Esophagus muscularis mucosa (tissue), 4 donors: ENCODE measurements around the gene PPP2R5D. TPM values are rescaled to one million over a fixed set of nuclear protein-coding genes. Genes with fewer than 3 reads are reported as not detected.
"Not testable (repeated sequence)": the region's sequence is repeated elsewhere in the genome, so short reads cannot be mapped to it uniquely, and the experiment has no call there.

Experiments
- DNase-seq: peaks from one replicate; pipeline ENCODE4 v3.0.0-alpha.2; 2017; ENCODE audit errors: extremely low spot score
- H3K27ac ChIP-seq, 4 donors: fragments of 200-600 bp; sonication (generic); replicated peaks in 1 of 4; 1 replicate in 3 of 4; 2 replicates in 1 of 4; pipeline ENCODE4 v1.5.1; 2016 to 2019; ENCODE audit warnings: mild to moderate bottlenecking in 1 of 4
- H3K27me3 ChIP-seq, 4 donors: fragments of 200-600 bp; sonication (generic); one replicate each; pipeline versions ENCODE4 v1.5.1 to v1.6.0; 2016 to 2019
- H3K36me3 ChIP-seq, 4 donors: fragments of 200-600 bp; sonication (generic); one replicate each; pipeline ENCODE4 v1.5.1; 2016 to 2019
- H3K4me1 ChIP-seq, 4 donors: fragments of 200-600 bp; sonication (generic); one replicate each; pipeline ENCODE4 v1.5.1; 2016 to 2019
- H3K4me3 ChIP-seq, 4 donors: fragments of 200-600 bp; sonication (generic); 1 replicate in 2 of 4; 2 replicates in 2 of 4; pipeline ENCODE4 v1.5.1; 2016 to 2019; ENCODE audit warnings: mild to moderate bottlenecking in 4 of 4, moderate library complexity in 1 of 4
- H3K9me3 ChIP-seq, 4 donors: fragments of 200-600 bp; sonication (generic); 1 replicate in 3 of 4; 2 replicates in 1 of 4; pipeline ENCODE4 v1.5.1; 2016 to 2019
- EP300 ChIP-seq: sonication (generic); formaldehyde crosslinking; IDR thresholded peaks from one replicate; pipeline ENCODE4 v1.6.1; 2017; ENCODE audit warnings: antibody characterized with exemption
- POLR2A ChIP-seq: fragments of 450-650 bp; IDR thresholded peaks from one replicate; pipeline ENCODE4 v1.6.1; 2017; ENCODE audit warnings: antibody characterized with exemption, moderate library complexity, mild to moderate bottlenecking, low read depth
- POLR2AphosphoS5 ChIP-seq, 2 donors: sonication (generic); formaldehyde crosslinking; IDR thresholded peaks; one replicate each; pipeline ENCODE4 v1.6.1; 2017; ENCODE audit warnings: antibody characterized with exemption in 2 of 2
- whole genome bisulfite sequencing: methylation state at CpG from one replicate; pipeline ENCODE4 v1.1.5; 2018; 5-methylcytosine and 5-hydroxymethylcytosine counted together
- intact Hi-C: fragments of 100-400 bp; cut with DNase I; formaldehyde crosslinking; loops from one replicate; pipeline ENCODE4 v1.15.1; 2023
- total RNA-seq, 4 donors: library from RNA; depleted of rRNA; stranded (reverse); fragments of >200 nt; gene quantifications; one replicate each; pipeline versions ENCODE4 v1.1.0 to v1.2.1, GENCODE V29; 2016
- TF ChIP-seq, protein P1 (sequence below), 3 experiments: fragments of 200-600 bp in 2 of 3; fragments of 450-650 bp in 1 of 3; sonication (generic) in 2 of 3; IDR thresholded peaks; one replicate each; pipeline ENCODE4 v1.5.1; 2017 to 2019; ENCODE audit warnings: antibody characterized with exemption in 3 of 3, mild to moderate bottlenecking in 2 of 3, moderate library complexity in 1 of 3

Gene PPP2R5D
- total RNA-seq, 4 donors from 2014 or later: 35.3 to 48.2 (median 42.4) TPM

- H3K36me3 ChIP-seq: peaks cover 32 to 92% (median 67%) of the 10 kb centered on the region in 4 donors
- no peak for TF ChIP-seq POLR2AphosphoS5 (IDR thresholded peaks at IDR 0.05)
These were observed 46.0 kb upstream of the PPP2R5D start for GRCh38 chr6:42938428-42938796.

DNA sequence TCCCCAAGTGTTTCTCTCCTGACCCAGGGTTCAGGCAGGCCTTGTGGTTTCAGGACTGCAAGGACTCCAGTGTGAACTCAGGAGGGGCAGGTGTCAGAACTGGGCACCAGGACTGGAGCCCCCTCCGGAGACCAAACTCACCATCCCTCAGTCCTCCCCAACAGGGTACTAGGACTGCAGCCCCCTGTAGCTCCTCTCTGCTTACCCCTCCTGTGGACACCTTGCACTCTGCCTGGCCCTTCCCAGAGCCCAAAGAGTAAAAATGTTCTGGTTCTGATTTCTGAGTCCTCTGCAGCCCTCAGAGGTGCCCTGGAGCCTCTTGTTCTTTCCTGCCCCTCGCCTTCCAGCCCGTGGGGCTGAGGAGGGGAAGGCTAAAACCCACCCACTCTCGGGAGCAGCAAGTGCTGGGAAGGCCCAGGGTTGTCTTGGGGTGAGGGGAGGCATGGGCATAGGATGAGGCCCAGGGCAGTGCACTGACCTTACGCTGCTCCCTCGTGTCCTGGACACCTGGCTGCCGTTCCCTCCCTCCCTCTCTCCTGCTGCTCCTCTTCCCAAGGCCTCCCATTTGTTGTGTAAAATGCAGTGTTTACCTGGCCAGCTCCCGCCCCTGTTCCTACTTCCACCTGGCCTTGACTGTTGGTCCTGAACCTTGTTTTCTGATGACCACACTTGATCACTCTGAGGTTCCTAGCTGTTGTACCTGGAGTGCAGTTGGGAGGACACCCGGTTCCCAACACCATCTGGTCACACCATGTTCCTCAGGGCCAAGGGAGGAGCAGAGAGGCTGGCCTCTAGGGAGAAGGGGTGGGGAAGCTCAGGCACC lies 45.2 kb upstream of the PPP2R5D start:
- Histone ChIP-seq H3K4me1 (no peaks in the 10 kb centered on the region), H3K36me3 (peaks cover 32 to 97% (median 65%) of the 10 kb centered on the region in 4 donors), H3K27ac (no peak overlapping the region), H3K9me3 (no peaks in the 10 kb centered on the region), H3K27me3 (no peaks in the 10 kb centered on the region), H3K4me3 (no peak overlapping the region)
- intact Hi-C loops: no loop called here
- WGBS: 85% methylated on average over 9 of the region's 9 CpGs
- no peak for DNase-seq
- no peak for TF ChIP-seq POLR2A
- TF ChIP-seq, protein P1, sequence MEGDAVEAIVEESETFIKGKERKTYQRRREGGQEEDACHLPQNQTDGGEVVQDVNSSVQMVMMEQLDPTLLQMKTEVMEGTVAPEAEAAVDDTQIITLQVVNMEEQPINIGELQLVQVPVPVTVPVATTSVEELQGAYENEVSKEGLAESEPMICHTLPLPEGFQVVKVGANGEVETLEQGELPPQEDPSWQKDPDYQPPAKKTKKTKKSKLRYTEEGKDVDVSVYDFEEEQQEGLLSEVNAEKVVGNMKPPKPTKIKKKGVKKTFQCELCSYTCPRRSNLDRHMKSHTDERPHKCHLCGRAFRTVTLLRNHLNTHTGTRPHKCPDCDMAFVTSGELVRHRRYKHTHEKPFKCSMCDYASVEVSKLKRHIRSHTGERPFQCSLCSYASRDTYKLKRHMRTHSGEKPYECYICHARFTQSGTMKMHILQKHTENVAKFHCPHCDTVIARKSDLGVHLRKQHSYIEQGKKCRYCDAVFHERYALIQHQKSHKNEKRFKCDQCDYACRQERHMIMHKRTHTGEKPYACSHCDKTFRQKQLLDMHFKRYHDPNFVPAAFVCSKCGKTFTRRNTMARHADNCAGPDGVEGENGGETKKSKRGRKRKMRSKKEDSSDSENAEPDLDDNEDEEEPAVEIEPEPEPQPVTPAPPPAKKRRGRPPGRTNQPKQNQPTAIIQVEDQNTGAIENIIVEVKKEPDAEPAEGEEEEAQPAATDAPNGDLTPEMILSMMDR (IDR thresholded peaks at IDR 0.05): no peak

More at GRCh38 chr6:42938428-42938796, 46.0 kb upstream of the PPP2R5D start:
- intact Hi-C loops: no loop called here
- no peaks in the 10 kb centered on the region for H3K4me1 ChIP-seq
- no peak overlapping the region for H3K27ac ChIP-seq
- WGBS: 88% methylated on average over 4 of the region's 5 CpGs
- H3K27me3 ChIP-seq: no peaks in the 10 kb centered on the region
- no peak overlapping the region for H3K4me3 ChIP-seq
- H3K9me3 ChIP-seq: no peaks in the 10 kb centered on the region
- no peak for DNase-seq

- H3K4me3 ChIP-seq: no peak overlapping the region
- no peak for DNase-seq
- no peaks in the 10 kb centered on the region for H3K4me1 ChIP-seq
- no peak for TF ChIP-seq EP300
- no peak for TF ChIP-seq POLR2A
- peaks cover 32 to 97% (median 64%) of the 10 kb centered on the region in 4 donors for H3K36me3 ChIP-seq
- no peaks in the 10 kb centered on the region for H3K27me3 ChIP-seq
- intact Hi-C loops: no loop called here
- WGBS: 88% methylated on average over 4 of the region's 4 CpGs
- no peak overlapping the region for H3K27ac ChIP-seq
- H3K9me3 ChIP-seq: no peaks in the 10 kb centered on the region
These were observed 44.6 kb upstream of the PPP2R5D start for GRCh38 chr6:42939810-42940167.

DNA sequence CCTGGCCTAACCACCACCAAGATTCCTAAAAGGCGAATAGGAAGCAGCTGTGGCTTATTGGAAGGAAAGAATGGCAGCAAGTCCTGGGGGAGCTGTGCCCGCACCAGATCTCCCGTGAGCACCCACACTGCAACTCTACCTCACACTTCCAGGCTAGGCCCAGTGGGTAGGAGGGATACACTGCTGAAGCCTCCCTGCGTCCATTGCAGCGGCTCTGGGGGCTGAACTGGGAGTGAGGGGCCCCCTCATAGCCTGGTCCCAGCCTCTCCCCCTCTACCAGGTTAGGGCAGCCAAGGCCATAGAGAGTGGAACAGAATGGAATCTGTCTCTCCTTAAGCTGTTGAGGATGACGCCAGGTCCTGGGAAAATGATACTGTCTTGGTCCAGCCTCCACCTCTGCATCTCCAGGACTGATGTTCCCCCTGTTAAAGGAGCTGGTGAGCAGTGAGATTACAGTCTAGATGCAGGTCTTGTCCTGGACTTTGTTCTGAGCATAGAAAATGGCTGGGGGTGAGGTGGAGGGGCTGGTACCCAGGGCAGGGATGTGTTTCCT lies 43.8 kb upstream of the PPP2R5D start:
- DNase-seq: no peak
- Histone ChIP-seq H3K9me3 (no peaks in the 10 kb centered on the region), H3K4me1 (no peaks in the 10 kb centered on the region), H3K4me3 (no peak overlapping the region), H3K36me3 (peaks cover 29 to 94% (median 58%) of the 10 kb centered on the region in 4 donors), H3K27me3 (no peaks in the 10 kb centered on the region), H3K27ac (no peak overlapping the region)
- TF ChIP-seq POLR2AphosphoS5 (IDR thresholded peaks at IDR 0.05): no peak
- TF ChIP-seq, protein P1 (IDR thresholded peaks at IDR 0.05): no peak
- 95% methylated on average over 6 of the region's 6 CpGs for WGBS
- intact Hi-C loops: no loop called here

DNA sequence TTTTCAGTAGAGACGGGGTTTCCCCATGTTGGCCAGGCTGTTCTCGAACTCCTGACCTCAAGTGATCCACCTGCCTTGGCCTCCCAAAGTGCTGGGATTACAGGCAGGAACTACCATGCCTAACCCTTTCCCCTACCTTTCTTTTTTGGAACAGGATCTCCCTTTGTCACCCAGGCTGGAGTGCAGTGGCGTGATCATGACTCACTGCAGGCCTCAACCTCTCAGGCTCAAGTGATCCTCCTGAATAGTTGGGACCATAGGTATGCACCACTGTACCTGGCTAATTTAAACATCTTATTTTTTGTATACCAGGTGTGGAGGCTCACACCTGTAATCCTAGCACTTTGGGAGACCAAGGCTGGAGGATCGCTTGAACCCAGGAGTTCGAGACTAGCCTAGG lies 43.0 kb upstream of the PPP2R5D start:
- intact Hi-C loops, H3K4me1 ChIP-seq, DNase-seq, H3K4me3 ChIP-seq, H3K27ac ChIP-seq, H3K9me3 ChIP-seq, H3K27me3 ChIP-seq: not testable (repeated sequence)
- peaks cover 21 to 94% (median 50%) of the 10 kb centered on the region in 4 donors for H3K36me3 ChIP-seq
- 98% methylated on average over 5 of the region's 5 CpGs for WGBS

DNA sequence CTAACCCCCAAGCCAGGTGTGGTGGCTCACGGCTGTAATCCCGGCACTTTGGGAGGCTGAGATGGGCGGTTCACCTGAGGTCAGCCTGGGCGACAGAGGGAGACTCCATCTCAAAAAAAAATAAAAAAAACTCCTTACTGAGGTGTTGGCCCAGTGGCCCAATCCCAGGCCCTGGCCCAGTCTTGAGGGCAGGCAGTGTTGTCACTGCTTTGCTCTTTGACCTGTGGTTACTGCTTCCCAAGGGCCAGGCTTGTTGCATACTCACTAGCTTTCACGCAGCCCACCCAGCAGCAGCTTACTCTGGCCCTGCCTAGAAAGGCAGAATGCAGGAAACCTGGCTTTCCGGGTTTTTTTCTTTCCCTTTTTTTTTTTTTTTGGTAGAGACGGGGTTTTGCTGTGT lies 41.9 kb upstream of the PPP2R5D start:
- H3K4me1 ChIP-seq: peaks cover 0 to under 1% (median 0%) of the 10 kb centered on the region in 4 donors
- H3K27me3 ChIP-seq: no peaks in the 10 kb centered on the region
- intact Hi-C loops: no loop called here
- no peak for DNase-seq
- WGBS: 79% methylated on average over 7 of the region's 7 CpGs
- peaks cover 19 to 83% (median 40%) of the 10 kb centered on the region in 4 donors for H3K36me3 ChIP-seq
- TF ChIP-seq EP300: no peak
- no peak for TF ChIP-seq POLR2A
- TF ChIP-seq, protein P1 (IDR thresholded peaks at IDR 0.05): no peak
- no peak for TF ChIP-seq POLR2AphosphoS5 (IDR thresholded peaks at IDR 0.05)
- no peaks in the 10 kb centered on the region for H3K9me3 ChIP-seq
- no peak overlapping the region for H3K27ac ChIP-seq
- H3K4me3 ChIP-seq: no peak overlapping the region
